ENCODE results near the gene TRIM38.
"Not testable (repeated sequence)": the region's sequence is repeated elsewhere in the genome, so short reads cannot be mapped to it uniquely, and the experiment has no call there.

Gene TRIM38

DNA sequence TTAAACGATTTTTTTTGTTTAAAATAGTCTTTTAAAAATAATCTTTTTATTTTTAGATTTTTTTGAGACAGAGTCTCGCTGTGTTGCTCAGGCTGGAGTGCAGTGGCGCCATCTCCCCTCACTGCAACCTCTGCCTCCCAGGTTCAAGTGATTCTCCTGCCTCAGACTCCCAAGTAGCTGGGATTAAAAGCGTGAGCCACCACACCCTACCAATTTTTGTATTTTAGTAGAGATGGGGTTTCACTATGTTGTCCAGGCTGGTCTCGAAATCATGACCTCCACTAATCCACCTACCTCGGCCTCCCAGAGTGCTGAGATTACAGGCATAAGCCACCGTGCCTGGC is 30.7 kb downstream of the TRIM38 start:
- Histone ChIP-seq H3K4me1 (ENCODE audit: control insufficient read depth, insufficient read depth, low read length) (peaks cover 31% of the 10 kb centered on the region), H3K4me3 (ENCODE audit: low read depth, low read length) (peak overlapping the region; percentile 88), H3K9ac (ENCODE audit: low read length) (peak overlapping the region; percentile 13)
- H3K36me3 ChIP-seq (ENCODE audit: control insufficient read depth, insufficient read depth, low read length); H3K27ac ChIP-seq (ENCODE audit: low read depth, low read length); H3K27me3 ChIP-seq (ENCODE audit: control insufficient read depth, insufficient read depth, low read length); H3K9me3 ChIP-seq (ENCODE audit: control insufficient read depth, insufficient read depth, low read depth, low read length): not testable (repeated sequence)

DNA sequence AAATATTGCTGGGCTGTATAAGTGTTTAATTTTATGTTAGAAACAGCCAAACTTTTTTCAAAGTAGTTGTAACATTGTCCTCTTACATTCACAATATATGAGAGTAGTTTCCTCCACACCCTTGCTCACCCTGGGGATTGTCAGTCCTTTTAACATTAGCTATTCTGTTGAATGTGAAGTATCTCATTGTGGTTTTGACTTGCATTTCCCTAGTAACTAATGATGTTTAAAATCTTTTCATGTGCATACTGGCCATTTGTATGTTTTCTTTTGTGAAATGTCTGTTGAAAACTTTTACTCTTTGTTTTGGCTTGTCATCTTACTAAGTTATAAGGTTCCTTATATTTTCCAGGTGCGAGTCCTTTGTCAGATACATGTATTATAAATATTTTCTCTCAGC is 32.9 kb downstream of the TRIM38 start:
- peaks cover 48% of the 10 kb centered on the region for H3K4me1 ChIP-seq (ENCODE audit: control insufficient read depth, insufficient read depth, low read length)
- H3K9me3 ChIP-seq (ENCODE audit: control insufficient read depth, insufficient read depth, low read depth, low read length): no peaks in the 10 kb centered on the region
- 0 out of 2 replicates have a peak overlapping the region, but pooled peaks have one; percentile 17 for H3K27ac ChIP-seq (ENCODE audit: low read depth, low read length)
- H3K36me3 ChIP-seq (ENCODE audit: control insufficient read depth, insufficient read depth, low read length): peaks cover 12% of the 10 kb centered on the region
- H3K4me3 ChIP-seq (ENCODE audit: low read depth, low read length): 0 out of 2 replicates have a peak overlapping the region, but pooled peaks have one; percentile 11
- no peak overlapping the region for H3K9ac ChIP-seq (ENCODE audit: low read length)
- H3K27me3 ChIP-seq (ENCODE audit: control insufficient read depth, insufficient read depth, low read length): no peaks in the 10 kb centered on the region

DNA sequence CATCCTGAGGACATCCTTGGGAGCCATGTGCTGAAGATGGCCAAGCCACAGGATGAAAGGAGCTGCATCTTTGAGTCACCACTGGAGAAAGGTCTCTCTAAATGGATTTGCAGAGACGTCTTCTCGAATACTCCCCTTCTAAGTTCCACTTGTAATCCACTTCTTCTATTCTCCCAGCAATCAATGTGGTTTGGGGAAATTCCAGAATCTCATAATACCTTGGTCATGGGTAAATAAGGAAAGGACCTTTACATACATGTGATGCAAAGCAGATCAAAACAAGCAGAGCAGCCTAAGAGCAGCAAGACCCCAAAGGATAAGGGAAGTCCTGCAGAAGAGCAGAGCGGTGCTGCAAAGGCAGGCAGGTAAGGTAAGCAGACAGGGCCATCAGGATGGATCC is 35.3 kb downstream of the TRIM38 start:
- no peak overlapping the region for H3K4me3 ChIP-seq (ENCODE audit: low read depth, low read length)
- peaks cover 12% of the 10 kb centered on the region for H3K36me3 ChIP-seq (ENCODE audit: control insufficient read depth, insufficient read depth, low read length)
- no peaks in the 10 kb centered on the region for H3K9me3 ChIP-seq (ENCODE audit: control insufficient read depth, insufficient read depth, low read depth, low read length)
- no peak overlapping the region for H3K9ac ChIP-seq (ENCODE audit: low read length)
- 0 out of 2 replicates have a peak overlapping the region, but pooled peaks have one; percentile 88 for H3K27ac ChIP-seq (ENCODE audit: low read depth, low read length)
- peaks cover 51% of the 10 kb centered on the region for H3K4me1 ChIP-seq (ENCODE audit: control insufficient read depth, insufficient read depth, low read length)
- no peaks in the 10 kb centered on the region for H3K27me3 ChIP-seq (ENCODE audit: control insufficient read depth, insufficient read depth, low read length)

DNA sequence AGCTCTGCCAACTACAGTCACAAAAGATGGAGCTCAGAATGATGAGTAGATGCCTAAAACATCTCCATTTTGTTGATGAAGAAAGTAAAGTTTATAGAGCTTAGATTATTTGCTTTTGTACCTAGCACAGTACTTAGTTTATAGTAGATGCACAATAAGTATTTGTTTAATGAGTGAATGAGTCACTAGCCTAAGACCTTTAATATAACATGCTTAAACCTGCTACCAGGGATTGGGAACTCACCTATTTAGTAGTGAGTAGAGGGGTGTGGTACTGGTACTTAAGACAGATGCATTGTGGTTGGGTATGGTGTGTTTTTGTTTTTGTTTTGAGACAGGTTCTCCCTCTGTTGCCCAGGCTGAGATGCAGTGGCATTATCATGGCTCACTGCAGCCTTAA is 35.8 kb downstream of the TRIM38 start:
- Histone ChIP-seq H3K27me3 (ENCODE audit: control insufficient read depth, insufficient read depth, low read length) (no peaks in the 10 kb centered on the region), H3K9ac (ENCODE audit: low read length) (peak overlapping the region; percentile 59), H3K36me3 (ENCODE audit: control insufficient read depth, insufficient read depth, low read length) (peaks cover 12% of the 10 kb centered on the region), H3K4me1 (ENCODE audit: control insufficient read depth, insufficient read depth, low read length) (peaks cover 51% of the 10 kb centered on the region), H3K27ac (ENCODE audit: low read depth, low read length) (peak overlapping the region; percentile 88), H3K4me3 (ENCODE audit: low read depth, low read length) (no peak overlapping the region), H3K9me3 (ENCODE audit: control insufficient read depth, insufficient read depth, low read depth, low read length) (no peaks in the 10 kb centered on the region)

DNA sequence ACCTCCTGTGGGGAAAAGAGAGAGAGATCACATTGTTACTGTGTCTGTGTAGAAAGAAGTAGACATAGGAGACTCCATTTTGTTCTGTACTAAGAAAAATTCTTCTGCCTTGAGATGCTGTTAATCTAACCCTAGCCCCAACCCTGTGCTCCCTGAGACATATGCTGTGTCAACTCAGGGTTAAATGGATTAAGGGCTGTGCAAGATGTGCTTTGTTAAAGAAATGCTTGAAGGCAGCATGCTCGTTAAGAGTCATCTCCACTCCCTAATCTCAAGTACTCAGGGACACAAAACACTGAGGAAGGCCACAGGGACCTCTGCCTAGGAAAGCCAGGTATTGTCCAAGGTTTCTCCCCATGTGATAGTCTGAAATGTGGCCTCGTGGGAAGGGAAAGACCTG is 36.6 kb downstream of the TRIM38 start:
- not testable (repeated sequence) for H3K9me3 ChIP-seq (ENCODE audit: control insufficient read depth, insufficient read depth, low read depth, low read length); H3K4me3 ChIP-seq (ENCODE audit: low read depth, low read length); H3K27me3 ChIP-seq (ENCODE audit: control insufficient read depth, insufficient read depth, low read length)
- H3K36me3 ChIP-seq (ENCODE audit: control insufficient read depth, insufficient read depth, low read length): peaks cover 14% of the 10 kb centered on the region
- peak overlapping the region; percentile 88 for H3K27ac ChIP-seq (ENCODE audit: low read depth, low read length)
- peak overlapping the region; percentile 59 for H3K9ac ChIP-seq (ENCODE audit: low read length)
- H3K4me1 ChIP-seq (ENCODE audit: control insufficient read depth, insufficient read depth, low read length): peaks cover 42% of the 10 kb centered on the region

- Histone ChIP-seq H3K4me3 (ENCODE audit: low read depth, low read length) (no peak overlapping the region), H3K27ac (ENCODE audit: low read depth, low read length) (peak overlapping the region; percentile 80; the same call in 1 of the 2 replicates), H3K9ac (ENCODE audit: low read length) (peak overlapping the region; percentile 21), H3K4me1 (ENCODE audit: control insufficient read depth, insufficient read depth, low read length) (peaks cover 36% of the 10 kb centered on the region), H3K9me3 (ENCODE audit: control insufficient read depth, insufficient read depth, low read depth, low read length) (no peaks in the 10 kb centered on the region), H3K27me3 (ENCODE audit: control insufficient read depth, insufficient read depth, low read length) (no peaks in the 10 kb centered on the region), H3K36me3 (ENCODE audit: control insufficient read depth, insufficient read depth, low read length) (peaks cover 19% of the 10 kb centered on the region)
Observed at GRCh38 chr6:26000366-26001144, 38.0 kb downstream of the TRIM38 start.

- H3K9me3 ChIP-seq (ENCODE audit: control insufficient read depth, insufficient read depth, low read depth, low read length): no peaks in the 10 kb centered on the region
- no peak overlapping the region for H3K27ac ChIP-seq (ENCODE audit: low read depth, low read length)
- H3K27me3 ChIP-seq (ENCODE audit: control insufficient read depth, insufficient read depth, low read length): no peaks in the 10 kb centered on the region
- peaks cover 12% of the 10 kb centered on the region for H3K36me3 ChIP-seq (ENCODE audit: control insufficient read depth, insufficient read depth, low read length)
- peaks cover 43% of the 10 kb centered on the region for H3K4me1 ChIP-seq (ENCODE audit: control insufficient read depth, insufficient read depth, low read length)
- no peak overlapping the region for H3K9ac ChIP-seq (ENCODE audit: low read length)
- no peak overlapping the region for H3K4me3 ChIP-seq (ENCODE audit: low read depth, low read length)
Observed at GRCh38 chr6:26003102-26003694, 40.6 kb downstream of the TRIM38 start.

GRCh38 chr6:26006086-26006939 is 43.7 kb downstream of the TRIM38 start:
- peaks cover 16% of the 10 kb centered on the region; the same call in 1 of the 2 replicates for H3K4me1 ChIP-seq (ENCODE audit: control insufficient read depth, insufficient read depth, low read length)
- no peak overlapping the region for H3K9ac ChIP-seq (ENCODE audit: low read length)
- peaks cover 7% of the 10 kb centered on the region; the same call in 1 of the 2 replicates for H3K36me3 ChIP-seq (ENCODE audit: control insufficient read depth, insufficient read depth, low read length)
- H3K9me3 ChIP-seq (ENCODE audit: control insufficient read depth, insufficient read depth, low read depth, low read length): no peaks in the 10 kb centered on the region
- no peaks in the 10 kb centered on the region for H3K27me3 ChIP-seq (ENCODE audit: control insufficient read depth, insufficient read depth, low read length)
- no peak overlapping the region for H3K27ac ChIP-seq (ENCODE audit: low read depth, low read length)
- H3K4me3 ChIP-seq (ENCODE audit: low read depth, low read length): no peak overlapping the region

DNA sequence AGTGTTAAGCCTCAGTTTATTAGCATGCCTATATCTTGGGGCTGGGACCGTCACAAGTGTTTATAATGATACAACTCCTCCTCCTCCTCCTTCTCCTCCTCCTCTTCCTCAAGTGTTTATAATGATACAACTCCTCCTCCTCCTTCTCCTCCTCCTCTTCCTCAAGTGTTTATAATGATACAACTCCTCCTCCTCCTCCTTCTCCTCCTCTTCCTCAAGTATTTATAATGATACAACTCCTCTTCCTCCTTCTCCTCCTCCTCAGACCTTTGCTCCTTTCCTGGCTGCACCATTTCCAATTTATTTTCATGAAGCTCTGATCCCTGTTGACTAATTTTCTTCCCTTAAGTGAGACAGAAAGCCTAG is 44.3 kb downstream of the TRIM38 start:
- peaks cover 15% of the 10 kb centered on the region; the same call in 1 of the 2 replicates for H3K4me1 ChIP-seq (ENCODE audit: control insufficient read depth, insufficient read depth, low read length)
- H3K9me3 ChIP-seq (ENCODE audit: control insufficient read depth, insufficient read depth, low read depth, low read length); H3K4me3 ChIP-seq (ENCODE audit: low read depth, low read length); H3K27me3 ChIP-seq (ENCODE audit: control insufficient read depth, insufficient read depth, low read length); H3K36me3 ChIP-seq (ENCODE audit: control insufficient read depth, insufficient read depth, low read length); H3K9ac ChIP-seq (ENCODE audit: low read length); H3K27ac ChIP-seq (ENCODE audit: low read depth, low read length): not testable (repeated sequence)

DNA sequence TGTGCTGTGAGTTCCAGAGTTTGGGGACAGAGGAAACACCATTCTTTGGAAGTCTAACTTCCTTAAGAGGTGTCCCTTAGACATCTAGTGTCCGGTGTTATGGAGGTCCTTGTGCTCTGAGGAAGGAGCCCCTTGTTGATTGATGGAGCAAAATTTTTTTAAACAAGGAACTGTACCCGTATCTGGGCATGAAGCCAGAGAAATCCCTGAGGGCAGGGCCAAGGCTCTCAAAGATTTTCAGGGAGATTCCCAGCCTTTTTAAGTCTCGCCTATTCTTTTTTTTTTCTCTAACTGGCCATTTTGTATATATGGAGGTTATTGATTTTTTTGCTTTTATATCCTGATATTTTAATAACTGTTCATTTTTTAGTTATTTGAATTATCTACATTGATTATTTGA is 45.9 kb downstream of the TRIM38 start:
- Histone ChIP-seq H3K27ac (ENCODE audit: low read depth, low read length) (no peak overlapping the region), H3K36me3 (ENCODE audit: control insufficient read depth, insufficient read depth, low read length) (peaks cover 7% of the 10 kb centered on the region; the same call in 1 of the 2 replicates), H3K4me1 (ENCODE audit: control insufficient read depth, insufficient read depth, low read length) (peaks cover 15% of the 10 kb centered on the region; the same call in 1 of the 2 replicates), H3K9ac (ENCODE audit: low read length) (no peak overlapping the region), H3K9me3 (ENCODE audit: control insufficient read depth, insufficient read depth, low read depth, low read length) (no peaks in the 10 kb centered on the region), H3K27me3 (ENCODE audit: control insufficient read depth, insufficient read depth, low read length) (no peaks in the 10 kb centered on the region), H3K4me3 (ENCODE audit: low read depth, low read length) (no peak overlapping the region)

DNA sequence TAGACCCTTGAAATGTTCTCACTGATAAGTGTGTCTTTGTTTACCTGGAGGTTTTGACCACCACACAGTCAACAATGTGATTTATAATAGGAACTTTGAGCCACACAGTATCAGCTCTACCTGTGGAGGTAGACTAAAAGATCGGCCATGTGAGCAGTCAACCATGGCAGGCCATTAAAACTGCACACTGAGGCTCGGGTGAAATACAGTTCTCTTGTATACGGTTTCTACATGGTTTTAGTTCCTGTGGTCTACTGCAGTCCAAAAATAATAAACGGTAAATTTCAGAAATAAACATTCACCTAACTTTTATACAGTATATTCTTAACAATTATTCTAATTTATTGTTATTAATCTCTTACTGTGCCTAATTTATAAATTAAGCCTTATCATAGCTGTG is 47.2 kb downstream of the TRIM38 start:
- Histone ChIP-seq H3K27me3 (ENCODE audit: control insufficient read depth, insufficient read depth, low read length) (no peaks in the 10 kb centered on the region), H3K36me3 (ENCODE audit: control insufficient read depth, insufficient read depth, low read length) (peaks cover 2% of the 10 kb centered on the region; the same call in 1 of the 2 replicates), H3K4me3 (ENCODE audit: low read depth, low read length) (no peak overlapping the region), H3K27ac (ENCODE audit: low read depth, low read length) (no peak overlapping the region), H3K4me1 (ENCODE audit: control insufficient read depth, insufficient read depth, low read length) (peaks cover 15% of the 10 kb centered on the region; the same call in 1 of the 2 replicates), H3K9ac (ENCODE audit: low read length) (no peak overlapping the region), H3K9me3 (ENCODE audit: control insufficient read depth, insufficient read depth, low read depth, low read length) (no peaks in the 10 kb centered on the region)
